Right cardiac atrium (tissue), 5 donors: ENCODE results near the gene ATF6B. TPM values are rescaled to one million over a fixed set of nuclear protein-coding genes. Genes with fewer than 3 reads are reported as not detected.
"Not testable (repeated sequence)": the region's sequence is repeated elsewhere in the genome, so short reads cannot be mapped to it uniquely, and the experiment has no call there.

Experiments
- ATAC-seq, 2 donors: fragments of 200-7000 bp; cut with Tn5 transposase; one replicate each; pipeline versions ENCODE4 v1.8.0 to v1.9.1; 2020; ENCODE audit warnings: moderate library complexity in 2 of 2, mild to moderate bottlenecking in 1 of 2
- DNase-seq, 3 donors: peaks; one replicate each; pipeline ENCODE4 v3.0.0-alpha.2; 2020
- H3K27ac ChIP-seq: one replicate; pipeline ENCODE4 v1.5.1; 2013; ENCODE audit warnings: mild to moderate bottlenecking, low read length, control low read depth, moderate library complexity
- H3K27me3 ChIP-seq: one replicate; pipeline ENCODE4 v1.6.1; 2013; ENCODE audit not compliant: control insufficient read depth, insufficient read depth
- H3K4me1 ChIP-seq: one replicate; pipeline ENCODE4 v1.6.1; 2013; ENCODE audit warnings: low read length; ENCODE audit not compliant: control insufficient read depth, insufficient read depth
- H3K4me3 ChIP-seq: one replicate; pipeline ENCODE4 v1.5.1; 2013; ENCODE audit warnings: low read length, control low read depth
- H3K9me3 ChIP-seq: one replicate; pipeline ENCODE4 v1.6.1; 2013; ENCODE audit warnings: low read length; ENCODE audit not compliant: control insufficient read depth
- WGBS: extraction: QIAGEN DNeasy Blood & Tissue Kit; methylation state at CpG from one replicate; pipeline ENCODE4 v1.1.7; 2013; 5-methylcytosine and 5-hydroxymethylcytosine counted together
- intact Hi-C, 4 donors: fragments of 100-400 bp; cut with DNase I; formaldehyde crosslinking; loops; one replicate each; pipeline versions ENCODE4 v1.11.0 to v1.14.0; 2022 to 2023
- polyA plus RNA-seq: library from polyadenylated mRNA; stranded (reverse); fragments of 200-250 nt; gene quantifications from one replicate; pipeline ENCODE4 v1.2.3, GENCODE V29; 2013
- total RNA-seq, 4 donors: library from RNA; stranded (reverse); fragmentation: NEBNext Ultra II Directional; extraction: Animal tissue kit (Norgen Biotek cat#: 25700); gene quantifications; one replicate each; pipeline ENCODE4 v1.2.1, GENCODE V29; 2021
- donor health status: healthy with polysubstance abuse.
- donor health status: DM: no; HTN: yes; CAD: no.
- donor health status: DM: no; HTN: no; CAD: no.
- donor health status: DM: no; HTN: yes; CAD: no; lungs with severe emphysema.
- donor health status: DM: yes; HTN: yes; CAD: no.

ATF6B gene
- total and polyA plus RNA-seq, 5 donors: 29.2 to 44.9 (median 38.4) TPM

GRCh38 chr6:32112431-32112980 is 15.5 kb downstream of the ATF6B start:
- DNase-seq: peak; percentile 71 to 81 (median 81)
- WGBS: 39% methylated on average over 9 of the region's 9 CpGs

GRCh38 chr6:32111424-32112066 is 16.5 kb downstream of the ATF6B start:
- Histone ChIP-seq H3K4me1 (peaks cover 38% of the 10 kb centered on the region), H3K4me3 (no peak overlapping the region), H3K27ac (peak overlapping the region; percentile 49), H3K9me3 (no peaks in the 10 kb centered on the region), H3K27me3 (no peaks in the 10 kb centered on the region)
- 41% methylated on average over 7 of the region's 7 CpGs for WGBS
- peak in 2 of 3 donors; percentile 69 to 84 for DNase-seq
- intact Hi-C loops: no loop called here
- no peak for ATAC-seq

More at GRCh38 chr6:32112431-32112980, 15.5 kb downstream of the ATF6B start:
- Histone ChIP-seq H3K4me1 (peaks cover 29% of the 10 kb centered on the region), H3K27me3 (no peaks in the 10 kb centered on the region), H3K27ac (peak overlapping the region; percentile 61), H3K9me3 (no peaks in the 10 kb centered on the region), H3K4me3 (no peak overlapping the region)
- intact Hi-C loops: no loop called here
- no peak for ATAC-seq

- WGBS: 35% methylated on average over 7 of the region's 7 CpGs
- ATAC-seq (peak in 1 of 2 donors; percentile 7), DNase-seq (peak in 2 of 3 donors; percentile 62 to 80)
- H3K27ac ChIP-seq: peak overlapping the region; percentile 65
- H3K27me3 ChIP-seq: no peaks in the 10 kb centered on the region
- intact Hi-C loops: no loop called here
- H3K9me3 ChIP-seq: no peaks in the 10 kb centered on the region
- H3K4me3 ChIP-seq: no peak overlapping the region
- peaks cover 44% of the 10 kb centered on the region for H3K4me1 ChIP-seq
Observed at GRCh38 chr6:32110632-32111031, 17.4 kb downstream of the ATF6B start.

- intact Hi-C loops: no loop called here
- no peaks in the 10 kb centered on the region for H3K27me3 ChIP-seq
- ATAC-seq (no peak), DNase-seq (no peak)
- peak overlapping the region; percentile 65 for H3K27ac ChIP-seq
- H3K4me3 ChIP-seq: no peak overlapping the region
- WGBS: 29% methylated on average over 6 of the region's 6 CpGs
- peaks cover 44% of the 10 kb centered on the region for H3K4me1 ChIP-seq
- H3K9me3 ChIP-seq: no peaks in the 10 kb centered on the region
Observed at GRCh38 chr6:32109765-32110160, 18.3 kb downstream of the ATF6B start.

- DNase-seq (peak; percentile 76 to 85 (median 85)), ATAC-seq (peak; percentile 40 to 54)
- Histone ChIP-seq H3K4me3 (peak within 1 kb of the TSS; percentile 46), H3K9me3 (no peaks in the 10 kb centered on the region), H3K4me1 (peaks cover 44% of the 10 kb centered on the region), H3K27me3 (no peaks in the 10 kb centered on the region), H3K27ac (peak within 1 kb of the TSS; percentile 96)
- 8% methylated on average over 12 of the region's 12 CpGs for WGBS
- intact Hi-C loops: no loop called here
Observed at GRCh38 chr6:32109114-32109764, 18.8 kb downstream of the ATF6B start, which contains the start of gene TNXB. TNXB (minus strand) TSS chr6:32109338; CDS start chr6:32098198, 11,140 bp downstream.

- ATAC-seq: peak; percentile 0 to 1
- 22% methylated on average over 6 of the region's 6 CpGs for WGBS
- Histone ChIP-seq H3K4me3 (peak overlapping the region; percentile 46), H3K4me1 (peaks cover 42% of the 10 kb centered on the region), H3K27ac (peak overlapping the region; percentile 96), H3K27me3 (no peaks in the 10 kb centered on the region), H3K9me3 (no peaks in the 10 kb centered on the region)
- DNase-seq: no peak
- intact Hi-C loops: no loop called here
Observed at GRCh38 chr6:32108727-32109113, 19.3 kb downstream of the ATF6B start.

GRCh38 chr6:32108094-32108627 is 19.9 kb downstream of the ATF6B start:
- Histone ChIP-seq H3K4me3 (peak overlapping the region; percentile 46), H3K9me3 (no peaks in the 10 kb centered on the region), H3K27ac (peak overlapping the region; percentile 96), H3K4me1 (peaks cover 36% of the 10 kb centered on the region), H3K27me3 (no peaks in the 10 kb centered on the region)
- peak; percentile 84 to 92 (median 92) for DNase-seq
- intact Hi-C loops: no loop called here
- WGBS: 2% methylated on average over 15 of the region's 15 CpGs
- ATAC-seq: peak; percentile 71 to 79

GRCh38 chr6:32107406-32107805 is 20.6 kb downstream of the ATF6B start:
- ATAC-seq (peak; percentile 4 to 17), DNase-seq (peak in 2 of 3 donors; percentile 65 to 71)
- Histone ChIP-seq H3K4me1 (peaks cover 35% of the 10 kb centered on the region), H3K27ac (peak overlapping the region; percentile 96), H3K27me3 (no peaks in the 10 kb centered on the region), H3K9me3 (no peaks in the 10 kb centered on the region), H3K4me3 (peak overlapping the region; percentile 46)
- WGBS: 63% methylated on average over 1 of the region's 1 CpG
- intact Hi-C loops: no loop called here

GRCh38 chr6:32105433-32105832 is 22.6 kb downstream of the ATF6B start:
- H3K4me3 ChIP-seq: no peak overlapping the region
- ATAC-seq (no peak), DNase-seq (peak in 1 of 3 donors; percentile 22)
- H3K27ac ChIP-seq: no peak overlapping the region
- WGBS: 74% methylated on average over 4 of the region's 4 CpGs
- H3K9me3 ChIP-seq: no peaks in the 10 kb centered on the region
- intact Hi-C loops: no loop called here
- H3K4me1 ChIP-seq: peaks cover 21% of the 10 kb centered on the region
- H3K27me3 ChIP-seq: no peaks in the 10 kb centered on the region

GRCh38 chr6:32102255-32102654 is 25.8 kb downstream of the ATF6B start:
- ATAC-seq (no peak), DNase-seq (no peak)
- Histone ChIP-seq H3K27ac (no peak overlapping the region), H3K4me3 (no peak overlapping the region), H3K9me3 (no peaks in the 10 kb centered on the region), H3K27me3 (no peaks in the 10 kb centered on the region), H3K4me1 (peaks cover 13% of the 10 kb centered on the region)
- WGBS: 90% methylated on average over 3 of the region's 3 CpGs
- intact Hi-C loops: no loop called here

- DNase-seq, H3K27ac ChIP-seq, H3K27me3 ChIP-seq, H3K9me3 ChIP-seq, intact Hi-C loops, H3K4me3 ChIP-seq, H3K4me1 ChIP-seq, ATAC-seq: not testable (repeated sequence)
- WGBS: 86% methylated on average over 8 of the region's 8 CpGs
Observed at GRCh38 chr6:32100251-32100650, 27.8 kb downstream of the ATF6B start.
